ENCODE results near the gene EHBP1.

Gene EHBP1

DNA sequence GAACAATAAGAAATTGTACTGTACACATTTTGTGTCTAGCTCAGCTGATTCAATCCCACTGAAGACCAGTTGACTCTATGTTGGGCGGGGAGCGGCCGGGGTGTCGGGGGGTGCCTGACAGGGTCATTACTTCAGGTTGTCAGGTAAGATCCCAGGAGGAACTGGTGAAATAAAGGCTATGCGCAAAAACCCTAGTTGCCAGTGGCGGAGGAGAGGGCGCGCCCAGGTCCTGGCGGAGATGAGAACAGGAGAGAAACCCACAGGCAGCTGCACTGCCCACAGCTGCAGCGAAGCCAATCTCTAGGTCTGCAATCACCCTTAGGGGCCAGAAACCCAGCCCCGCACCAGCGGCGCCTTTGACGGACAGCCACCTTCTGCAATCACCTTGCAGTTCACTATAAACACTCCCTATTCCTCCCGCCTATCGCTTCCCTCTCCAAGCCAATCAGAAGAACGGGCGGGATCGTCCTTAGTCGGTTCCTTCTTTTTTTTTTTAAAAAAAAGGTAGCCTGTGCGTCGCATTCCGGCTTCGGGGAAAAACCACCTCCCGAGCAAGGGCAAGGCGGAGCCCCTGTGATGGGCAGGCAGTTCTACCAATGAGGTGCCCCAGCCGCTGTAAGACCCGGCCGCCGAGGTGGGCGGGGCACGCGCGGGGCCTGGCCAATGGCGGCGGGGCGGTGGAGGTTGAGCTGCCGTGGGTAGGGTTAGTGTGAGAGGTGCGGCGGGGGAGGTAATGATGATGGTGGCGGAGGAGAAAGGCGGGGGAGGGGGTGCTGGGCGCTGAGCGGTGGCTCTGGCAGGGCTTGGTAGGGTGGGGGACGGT lies at the start of gene EHBP1 (continued):
- TF ChIP-seq ZNF433 (tag by site-specific recombination; IDR thresholded peaks at IDR 0.05; ENCODE audit: low read depth) (no peak), ZIC2 (tag by site-specific recombination; IDR thresholded peaks at IDR 0.05) (no peak), YY2 (tag by site-specific recombination; IDR thresholded peaks at IDR 0.05) (peak; percentile 41; the same call in 1 of the 2 replicates), IKZF3 (tag by site-specific recombination; IDR thresholded peaks at IDR 0.05) (0 out of 2 replicates have a peak, but pooled peaks have one; percentile 28), ZXDB (tag by site-specific recombination; IDR thresholded peaks at IDR 0.05) (peak; percentile 84; the same call in 1 of the 2 replicates), ZSCAN16 (tag by site-specific recombination; IDR thresholded peaks at IDR 0.05) (no peak), ZNF473 (tag by site-specific recombination; IDR thresholded peaks at IDR 0.05) (no peak), ZFP37 (tag by site-specific recombination; IDR thresholded peaks at IDR 0.05) (no peak), SALL2 (tag by site-specific recombination; IDR thresholded peaks at IDR 0.05; ENCODE audit: borderline replicate concordance) (no peak), SP3 (tag by site-specific recombination; IDR thresholded peaks at IDR 0.05) (peak; percentile 99), ZNF548 (tag by site-specific recombination; IDR thresholded peaks at IDR 0.05) (no peak), ZNF19 (tag by site-specific recombination; IDR thresholded peaks at IDR 0.05; ENCODE audit: low read depth) (no peak), ZNF521 (tag by site-specific recombination; IDR thresholded peaks at IDR 0.05) (no peak), ZNF335 (tag by site-specific recombination; conservative IDR thresholded peaks at IDR 0.05) (peak; percentile 95), ZNF37A (tag by site-specific recombination; IDR thresholded peaks at IDR 0.05) (no peak), ZSCAN23 (tag by site-specific recombination; IDR thresholded peaks at IDR 0.05) (no peak), KLF8 (tag by site-specific recombination; IDR thresholded peaks at IDR 0.05) (peak; percentile 85), ZBTB48 (tag by site-specific recombination; IDR thresholded peaks at IDR 0.05) (peak; percentile 81), ZFP69B (tag by site-specific recombination; IDR thresholded peaks at IDR 0.05) (no peak), KLF9 (tag by site-specific recombination; IDR thresholded peaks at IDR 0.05; ENCODE audit: low read depth) (peak; percentile 81), GLIS2 (tag by site-specific recombination; IDR thresholded peaks at IDR 0.05) (peak; percentile 60), ZNF114 (tag by site-specific recombination; IDR thresholded peaks at IDR 0.05) (no peak), ZNF596 (tag by site-specific recombination; IDR thresholded peaks at IDR 0.05) (no peak), ZNF777 (tag by site-specific recombination; IDR thresholded peaks at IDR 0.05; ENCODE audit: borderline replicate concordance) (no peak), ZNF776 (tag by site-specific recombination; IDR thresholded peaks at IDR 0.05; ENCODE audit: borderline replicate concordance) (no peak)
- TF ChIP-seq, protein P1, sequence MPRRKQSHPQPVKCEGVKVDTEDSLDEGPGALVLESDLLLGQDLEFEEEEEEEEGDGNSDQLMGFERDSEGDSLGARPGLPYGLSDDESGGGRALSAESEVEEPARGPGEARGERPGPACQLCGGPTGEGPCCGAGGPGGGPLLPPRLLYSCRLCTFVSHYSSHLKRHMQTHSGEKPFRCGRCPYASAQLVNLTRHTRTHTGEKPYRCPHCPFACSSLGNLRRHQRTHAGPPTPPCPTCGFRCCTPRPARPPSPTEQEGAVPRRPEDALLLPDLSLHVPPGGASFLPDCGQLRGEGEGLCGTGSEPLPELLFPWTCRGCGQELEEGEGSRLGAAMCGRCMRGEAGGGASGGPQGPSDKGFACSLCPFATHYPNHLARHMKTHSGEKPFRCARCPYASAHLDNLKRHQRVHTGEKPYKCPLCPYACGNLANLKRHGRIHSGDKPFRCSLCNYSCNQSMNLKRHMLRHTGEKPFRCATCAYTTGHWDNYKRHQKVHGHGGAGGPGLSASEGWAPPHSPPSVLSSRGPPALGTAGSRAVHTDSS (tag by site-specific recombination; IDR thresholded peaks at IDR 0.05), result no peak
- TF ChIP-seq, protein P2, sequence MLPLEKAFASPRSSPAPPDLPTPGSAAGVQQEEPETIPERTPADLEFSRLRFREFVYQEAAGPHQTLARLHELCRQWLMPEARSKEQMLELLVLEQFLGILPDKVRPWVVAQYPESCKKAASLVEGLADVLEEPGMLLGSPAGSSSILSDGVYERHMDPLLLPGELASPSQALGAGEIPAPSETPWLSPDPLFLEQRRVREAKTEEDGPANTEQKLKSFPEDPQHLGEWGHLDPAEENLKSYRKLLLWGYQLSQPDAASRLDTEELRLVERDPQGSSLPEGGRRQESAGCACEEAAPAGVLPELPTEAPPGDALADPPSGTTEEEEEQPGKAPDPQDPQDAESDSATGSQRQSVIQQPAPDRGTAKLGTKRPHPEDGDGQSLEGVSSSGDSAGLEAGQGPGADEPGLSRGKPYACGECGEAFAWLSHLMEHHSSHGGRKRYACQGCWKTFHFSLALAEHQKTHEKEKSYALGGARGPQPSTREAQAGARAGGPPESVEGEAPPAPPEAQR (tag by site-specific recombination; IDR thresholded peaks at IDR 0.05), result no peak
- TF ChIP-seq, protein P3, sequence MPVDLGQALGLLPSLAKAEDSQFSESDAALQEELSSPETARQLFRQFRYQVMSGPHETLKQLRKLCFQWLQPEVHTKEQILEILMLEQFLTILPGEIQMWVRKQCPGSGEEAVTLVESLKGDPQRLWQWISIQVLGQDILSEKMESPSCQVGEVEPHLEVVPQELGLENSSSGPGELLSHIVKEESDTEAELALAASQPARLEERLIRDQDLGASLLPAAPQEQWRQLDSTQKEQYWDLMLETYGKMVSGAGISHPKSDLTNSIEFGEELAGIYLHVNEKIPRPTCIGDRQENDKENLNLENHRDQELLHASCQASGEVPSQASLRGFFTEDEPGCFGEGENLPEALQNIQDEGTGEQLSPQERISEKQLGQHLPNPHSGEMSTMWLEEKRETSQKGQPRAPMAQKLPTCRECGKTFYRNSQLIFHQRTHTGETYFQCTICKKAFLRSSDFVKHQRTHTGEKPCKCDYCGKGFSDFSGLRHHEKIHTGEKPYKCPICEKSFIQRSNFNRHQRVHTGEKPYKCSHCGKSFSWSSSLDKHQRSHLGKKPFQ (tag by site-specific recombination; IDR thresholded peaks at IDR 0.05), result no peak
- TF ChIP-seq, protein P4, sequence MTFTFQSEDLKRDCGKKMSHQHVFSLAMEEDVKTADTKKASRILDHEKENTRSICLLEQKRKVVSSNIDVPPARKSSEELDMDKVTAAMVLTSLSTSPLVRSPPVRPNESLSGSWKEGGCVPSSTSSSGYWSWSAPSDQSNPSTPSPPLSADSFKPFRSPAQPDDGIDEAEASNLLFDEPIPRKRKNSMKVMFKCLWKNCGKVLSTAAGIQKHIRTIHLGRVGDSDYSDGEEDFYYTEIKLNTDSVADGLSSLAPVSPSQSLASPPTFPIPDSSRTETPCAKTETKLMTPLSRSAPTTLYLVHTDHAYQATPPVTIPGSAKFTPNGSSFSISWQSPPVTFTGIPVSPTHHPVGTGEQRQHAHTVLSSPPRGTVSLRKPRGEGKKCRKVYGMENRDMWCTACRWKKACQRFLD (tag by site-specific recombination; IDR thresholded peaks at IDR 0.05), result no peak
- TF ChIP-seq, protein P5, sequence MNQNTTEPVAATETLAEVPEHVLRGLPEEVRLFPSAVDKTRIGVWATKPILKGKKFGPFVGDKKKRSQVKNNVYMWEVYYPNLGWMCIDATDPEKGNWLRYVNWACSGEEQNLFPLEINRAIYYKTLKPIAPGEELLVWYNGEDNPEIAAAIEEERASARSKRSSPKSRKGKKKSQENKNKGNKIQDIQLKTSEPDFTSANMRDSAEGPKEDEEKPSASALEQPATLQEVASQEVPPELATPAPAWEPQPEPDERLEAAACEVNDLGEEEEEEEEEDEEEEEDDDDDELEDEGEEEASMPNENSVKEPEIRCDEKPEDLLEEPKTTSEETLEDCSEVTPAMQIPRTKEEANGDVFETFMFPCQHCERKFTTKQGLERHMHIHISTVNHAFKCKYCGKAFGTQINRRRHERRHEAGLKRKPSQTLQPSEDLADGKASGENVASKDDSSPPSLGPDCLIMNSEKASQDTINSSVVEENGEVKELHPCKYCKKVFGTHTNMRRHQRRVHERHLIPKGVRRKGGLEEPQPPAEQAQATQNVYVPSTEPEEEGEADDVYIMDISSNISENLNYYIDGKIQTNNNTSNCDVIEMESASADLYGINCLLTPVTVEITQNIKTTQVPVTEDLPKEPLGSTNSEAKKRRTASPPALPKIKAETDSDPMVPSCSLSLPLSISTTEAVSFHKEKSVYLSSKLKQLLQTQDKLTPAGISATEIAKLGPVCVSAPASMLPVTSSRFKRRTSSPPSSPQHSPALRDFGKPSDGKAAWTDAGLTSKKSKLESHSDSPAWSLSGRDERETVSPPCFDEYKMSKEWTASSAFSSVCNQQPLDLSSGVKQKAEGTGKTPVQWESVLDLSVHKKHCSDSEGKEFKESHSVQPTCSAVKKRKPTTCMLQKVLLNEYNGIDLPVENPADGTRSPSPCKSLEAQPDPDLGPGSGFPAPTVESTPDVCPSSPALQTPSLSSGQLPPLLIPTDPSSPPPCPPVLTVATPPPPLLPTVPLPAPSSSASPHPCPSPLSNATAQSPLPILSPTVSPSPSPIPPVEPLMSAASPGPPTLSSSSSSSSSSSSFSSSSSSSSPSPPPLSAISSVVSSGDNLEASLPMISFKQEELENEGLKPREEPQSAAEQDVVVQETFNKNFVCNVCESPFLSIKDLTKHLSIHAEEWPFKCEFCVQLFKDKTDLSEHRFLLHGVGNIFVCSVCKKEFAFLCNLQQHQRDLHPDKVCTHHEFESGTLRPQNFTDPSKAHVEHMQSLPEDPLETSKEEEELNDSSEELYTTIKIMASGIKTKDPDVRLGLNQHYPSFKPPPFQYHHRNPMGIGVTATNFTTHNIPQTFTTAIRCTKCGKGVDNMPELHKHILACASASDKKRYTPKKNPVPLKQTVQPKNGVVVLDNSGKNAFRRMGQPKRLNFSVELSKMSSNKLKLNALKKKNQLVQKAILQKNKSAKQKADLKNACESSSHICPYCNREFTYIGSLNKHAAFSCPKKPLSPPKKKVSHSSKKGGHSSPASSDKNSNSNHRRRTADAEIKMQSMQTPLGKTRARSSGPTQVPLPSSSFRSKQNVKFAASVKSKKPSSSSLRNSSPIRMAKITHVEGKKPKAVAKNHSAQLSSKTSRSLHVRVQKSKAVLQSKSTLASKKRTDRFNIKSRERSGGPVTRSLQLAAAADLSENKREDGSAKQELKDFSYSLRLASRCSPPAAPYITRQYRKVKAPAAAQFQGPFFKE (tag by site-specific recombination; IDR thresholded peaks at IDR 0.05; ENCODE audit: borderline replicate concordance), result no peak
